Kidney epithelial cell (primary cell): Measurements from ENCODE around the gene PPP1R1C. TPM values are rescaled to one million over a fixed set of nuclear protein-coding genes. Genes with fewer than 3 reads are reported as not detected.

Experiments
- DNase-seq: peaks from one replicate; pipeline ENCODE4 v3.0.0-alpha.2; 2010; ENCODE audit warnings: low read depth
- H3K27me3 ChIP-seq: 2 replicates; pipeline ENCODE4 v1.6.0; 2011; ENCODE audit warnings: low read length; ENCODE audit not compliant: control insufficient read depth, insufficient read depth
- H3K36me3 ChIP-seq: 2 replicates; pipeline ENCODE4 v1.5.1; 2011; ENCODE audit warnings: low read length; ENCODE audit not compliant: control insufficient read depth, insufficient read depth
- H3K4me3 ChIP-seq: 2 replicates; pipeline ENCODE4 v1.5.1; 2011; ENCODE audit warnings: low read depth, mild to moderate bottlenecking, control low read depth, low read length
- CTCF ChIP-seq: IDR thresholded peaks from 2 replicates; pipeline ENCODE4 v1.5.1; 2011; ENCODE audit warnings: mild to moderate bottlenecking, moderate library complexity, low read length, control low read depth, inconsistent platforms; ENCODE audit not compliant: insufficient read depth, poor library complexity, severe bottlenecking
- total RNA-seq: library from RNA; depleted of rRNA; stranded (reverse); fragments of >200 nt; gene quantifications from 2 replicates; pipeline ENCODE4 v1.2.3, GENCODE V29; 2015

The PPP1R1C gene
- total RNA-seq, 1 donor from 2014 or later, result 2.1 TPM

- H3K36me3 ChIP-seq, result no peaks in the 10 kb centered on the region
- no peak for DNase-seq
- TF ChIP-seq CTCF, result no peak
- no peaks in the 10 kb centered on the region for H3K27me3 ChIP-seq
- no peak overlapping the region for H3K4me3 ChIP-seq
These were observed 78.5 kb downstream of the PPP1R1C start for GRCh38 chr2:182064019-182064778.

GRCh38 chr2:182066400-182067087, 80.9 kb downstream of the PPP1R1C start:
- Histone ChIP-seq H3K4me3 (no peak overlapping the region), H3K36me3 (no peaks in the 10 kb centered on the region), H3K27me3 (no peaks in the 10 kb centered on the region)
- no peak for TF ChIP-seq CTCF
- no peak for DNase-seq

GRCh38 chr2:182067393-182067792, 81.7 kb downstream of the PPP1R1C start:
- Histone ChIP-seq H3K27me3 (no peaks in the 10 kb centered on the region), H3K4me3 (no peak overlapping the region), H3K36me3 (no peaks in the 10 kb centered on the region)
- no peak for DNase-seq
- no peak for TF ChIP-seq CTCF

GRCh38 chr2:182068811-182069210, 83.2 kb downstream of the PPP1R1C start:
- no peak for DNase-seq
- no peak for TF ChIP-seq CTCF
- H3K4me3 ChIP-seq, result no peak overlapping the region

GRCh38 chr2:182069416-182069815, 83.8 kb downstream of the PPP1R1C start:
- H3K27me3 ChIP-seq, result no peaks in the 10 kb centered on the region
- TF ChIP-seq CTCF, result no peak
- DNase-seq, result no peak
- H3K36me3 ChIP-seq, result no peaks in the 10 kb centered on the region
- no peak overlapping the region for H3K4me3 ChIP-seq

More at GRCh38 chr2:182068811-182069210, 83.2 kb downstream of the PPP1R1C start:
- H3K27me3 ChIP-seq, result no peaks in the 10 kb centered on the region
- H3K36me3 ChIP-seq, result no peaks in the 10 kb centered on the region
